Measurements from ENCODE around the gene MBLAC1.

The MBLAC1 gene

GRCh38 chr7:100167912-100168323 lies 41.2 kb downstream of the MBLAC1 start:
- no peaks in the 10 kb centered on the region for H3K36me3 ChIP-seq (ENCODE audit: control insufficient read depth in 1 of 2, insufficient read depth in 2 of 2, low read length in 2 of 2)
- peaks cover 3% of the 10 kb centered on the region for H3K9me3 ChIP-seq (ENCODE audit: insufficient read depth, low read depth, low read length)
- H3K27ac ChIP-seq (ENCODE audit: low read depth, low read length): no peak overlapping the region
- no peak overlapping the region for H3K23ac ChIP-seq (ENCODE audit: low read length)
- no peaks in the 10 kb centered on the region for H3K79me2 ChIP-seq (ENCODE audit: control insufficient read depth, insufficient read depth, low read length, poor library complexity)
- H3K79me1 ChIP-seq (ENCODE audit: low read length): no peaks in the 10 kb centered on the region
- no peak overlapping the region for H3K14ac ChIP-seq (ENCODE audit: low read length)
- H2AFZ ChIP-seq (ENCODE audit: insufficient read depth, low read length, poor library complexity): no peak overlapping the region
- no peak overlapping the region for H2BK12ac ChIP-seq (ENCODE audit: low read length)
- no peak overlapping the region for H3K9ac ChIP-seq (ENCODE audit: low read length)
- WGBS (ENCODE audit: extremely low coverage, insufficient coverage, insufficient read length): no CpG with 5 or more reads among the region's 11 CpGs
- no peak overlapping the region for H4K12ac ChIP-seq (ENCODE audit: low read depth, low read length)
- H3K4ac ChIP-seq (ENCODE audit: low read depth, low read length): no peak overlapping the region
- H4K91ac ChIP-seq (ENCODE audit: low read depth, low read length): no peak overlapping the region
- peaks cover 3 to 4% of the 10 kb centered on the region in 2 experiments for H3K4me1 ChIP-seq (ENCODE audit: control insufficient read depth in 1 of 2, insufficient read depth in 2 of 2, low read length in 2 of 2)
- no peak overlapping the region for H3K18ac ChIP-seq (ENCODE audit: low read length)
- no peak overlapping the region for H2BK120ac ChIP-seq (ENCODE audit: insufficient read depth, low read length, poor library complexity)
- no peak overlapping the region for H3K4me3 ChIP-seq (ENCODE audit: low read depth, low read length)
- H3K4me2 ChIP-seq (ENCODE audit: low read length): peak overlapping the region; percentile 17
- no peak for DNase-seq
- H3K27me3 ChIP-seq (ENCODE audit: insufficient read depth, low read length): peaks cover 42% of the 10 kb centered on the region
- H4K8ac ChIP-seq (ENCODE audit: low read depth, low read length): no peak overlapping the region
- no peak overlapping the region for H2AK5ac ChIP-seq (ENCODE audit: low read length)
- H2BK5ac ChIP-seq (ENCODE audit: low read depth, low read length, poor library complexity): no peak overlapping the region

DNA sequence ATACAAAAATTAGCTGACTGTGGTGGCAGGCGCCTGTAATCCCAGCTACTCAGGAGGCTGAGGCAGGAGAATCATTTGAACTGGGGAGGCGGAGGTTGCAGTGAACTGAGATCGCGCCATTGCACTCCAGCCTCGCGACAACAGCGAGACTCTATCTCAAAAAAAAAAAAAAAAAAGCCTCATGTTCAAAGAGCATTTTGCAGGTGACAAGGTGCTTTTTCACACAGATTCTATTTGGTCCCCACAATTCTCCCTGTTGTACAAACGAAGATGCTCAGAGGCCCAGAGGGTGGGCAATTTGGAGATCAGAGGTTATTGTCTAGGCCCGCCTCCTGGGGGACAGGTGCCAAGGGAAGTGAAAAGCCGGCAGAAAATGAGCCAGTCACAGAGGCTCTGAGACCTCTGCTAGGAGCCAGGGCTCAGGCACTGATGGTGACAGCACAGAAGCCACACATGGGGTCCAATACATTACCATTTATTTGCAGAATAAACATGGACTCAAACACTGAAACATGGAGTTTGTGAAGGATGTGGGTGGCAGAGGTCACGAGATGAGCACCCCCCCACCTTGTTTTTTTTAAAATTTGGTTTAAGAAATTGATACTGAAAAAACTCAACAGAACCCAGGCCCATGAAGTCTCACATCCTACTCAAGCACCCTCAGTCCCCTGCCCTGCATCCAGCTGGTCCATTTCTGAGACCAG lies 42.5 kb downstream of the MBLAC1 start:
- no peak overlapping the region for H4K12ac ChIP-seq (ENCODE audit: low read depth, low read length)
- H3K36me3 ChIP-seq (ENCODE audit: control insufficient read depth in 1 of 2, insufficient read depth in 2 of 2, low read length in 2 of 2): no peaks in the 10 kb centered on the region
- peaks cover 3% of the 10 kb centered on the region for H3K9me3 ChIP-seq (ENCODE audit: insufficient read depth, low read depth, low read length)
- H2BK120ac ChIP-seq (ENCODE audit: insufficient read depth, low read length, poor library complexity): no peak overlapping the region
- H3K9ac ChIP-seq (ENCODE audit: low read length): no peak overlapping the region
- H3K14ac ChIP-seq (ENCODE audit: low read length): no peak overlapping the region
- no peak overlapping the region for H3K18ac ChIP-seq (ENCODE audit: low read length)
- H3K27ac ChIP-seq (ENCODE audit: low read depth, low read length): no peak overlapping the region
- H3K79me2 ChIP-seq (ENCODE audit: control insufficient read depth, insufficient read depth, low read length, poor library complexity): no peaks in the 10 kb centered on the region
- peaks cover 0 to 3% of the 10 kb centered on the region in 2 experiments for H3K4me1 ChIP-seq (ENCODE audit: control insufficient read depth in 1 of 2, insufficient read depth in 2 of 2, low read length in 2 of 2)
- H3K4me2 ChIP-seq (ENCODE audit: low read length): no peak overlapping the region
- no peak overlapping the region for H4K8ac ChIP-seq (ENCODE audit: low read depth, low read length)
- no peak overlapping the region for H3K4ac ChIP-seq (ENCODE audit: low read depth, low read length)
- H2AFZ ChIP-seq (ENCODE audit: insufficient read depth, low read length, poor library complexity): no peak overlapping the region
- H3K23ac ChIP-seq (ENCODE audit: low read length): no peak overlapping the region
- H2BK12ac ChIP-seq (ENCODE audit: low read length): no peak overlapping the region
- DNase-seq: no peak
- H3K79me1 ChIP-seq (ENCODE audit: low read length): no peaks in the 10 kb centered on the region
- H3K27me3 ChIP-seq (ENCODE audit: insufficient read depth, low read length): peaks cover 42% of the 10 kb centered on the region
- no CpG with 5 or more reads among the region's 11 CpGs for WGBS (ENCODE audit: extremely low coverage, insufficient coverage, insufficient read length)
- H4K91ac ChIP-seq (ENCODE audit: low read depth, low read length): no peak overlapping the region
- no peak overlapping the region for H3K4me3 ChIP-seq (ENCODE audit: low read depth, low read length)
- no peak overlapping the region for H2AK5ac ChIP-seq (ENCODE audit: low read length)
- H2BK5ac ChIP-seq (ENCODE audit: low read depth, low read length, poor library complexity): no peak overlapping the region

- no peak overlapping the region for H3K27ac ChIP-seq (ENCODE audit: low read depth, low read length)
- DNase-seq: no peak
- H3K4me1 ChIP-seq (ENCODE audit: control insufficient read depth in 1 of 2, insufficient read depth in 2 of 2, low read length in 2 of 2): peaks cover 0 to 3% of the 10 kb centered on the region in 2 experiments
- H3K23ac ChIP-seq (ENCODE audit: low read length): no peak overlapping the region
- H2BK120ac ChIP-seq (ENCODE audit: insufficient read depth, low read length, poor library complexity): no peak overlapping the region
- no peak overlapping the region for H4K91ac ChIP-seq (ENCODE audit: low read depth, low read length)
- H4K12ac ChIP-seq (ENCODE audit: low read depth, low read length): no peak overlapping the region
- no peak overlapping the region for H3K4me3 ChIP-seq (ENCODE audit: low read depth, low read length)
- no peaks in the 10 kb centered on the region for H3K36me3 ChIP-seq (ENCODE audit: control insufficient read depth in 1 of 2, insufficient read depth in 2 of 2, low read length in 2 of 2)
- no peak overlapping the region for H2BK5ac ChIP-seq (ENCODE audit: low read depth, low read length, poor library complexity)
- peaks cover 42% of the 10 kb centered on the region for H3K27me3 ChIP-seq (ENCODE audit: insufficient read depth, low read length)
- H3K9me3 ChIP-seq (ENCODE audit: insufficient read depth, low read depth, low read length): peaks cover 3% of the 10 kb centered on the region
- no peak overlapping the region for H4K8ac ChIP-seq (ENCODE audit: low read depth, low read length)
- H2AFZ ChIP-seq (ENCODE audit: insufficient read depth, low read length, poor library complexity): no peak overlapping the region
- no CpG with 5 or more reads among the region's 11 CpGs for WGBS (ENCODE audit: extremely low coverage, insufficient coverage, insufficient read length)
- no peak overlapping the region for H3K4me2 ChIP-seq (ENCODE audit: low read length)
- no peak overlapping the region for H3K14ac ChIP-seq (ENCODE audit: low read length)
- H2AK5ac ChIP-seq (ENCODE audit: low read length): no peak overlapping the region
- H3K4ac ChIP-seq (ENCODE audit: low read depth, low read length): no peak overlapping the region
- H2BK12ac ChIP-seq (ENCODE audit: low read length): no peak overlapping the region
- H3K9ac ChIP-seq (ENCODE audit: low read length): no peak overlapping the region
- no peaks in the 10 kb centered on the region for H3K79me1 ChIP-seq (ENCODE audit: low read length)
- no peaks in the 10 kb centered on the region for H3K79me2 ChIP-seq (ENCODE audit: control insufficient read depth, insufficient read depth, low read length, poor library complexity)
- H3K18ac ChIP-seq (ENCODE audit: low read length): no peak overlapping the region
Measured at GRCh38 chr7:100170101-100170897, 43.5 kb downstream of the MBLAC1 start.

GRCh38 chr7:100171087-100171681 lies 44.4 kb downstream of the MBLAC1 start:
- H3K18ac ChIP-seq (ENCODE audit: low read length): no peak overlapping the region
- H3K23ac ChIP-seq (ENCODE audit: low read length): no peak overlapping the region
- DNase-seq: no peak
- H3K9me3 ChIP-seq (ENCODE audit: insufficient read depth, low read depth, low read length): peaks cover 3% of the 10 kb centered on the region
- H3K36me3 ChIP-seq (ENCODE audit: control insufficient read depth in 1 of 2, insufficient read depth in 2 of 2, low read length in 2 of 2): no peaks in the 10 kb centered on the region
- no peak overlapping the region for H3K14ac ChIP-seq (ENCODE audit: low read length)
- H3K4me2 ChIP-seq (ENCODE audit: low read length): peak overlapping the region; percentile 71
- H2BK12ac ChIP-seq (ENCODE audit: low read length): no peak overlapping the region
- no peak overlapping the region for H3K4ac ChIP-seq (ENCODE audit: low read depth, low read length)
- no peak overlapping the region for H4K8ac ChIP-seq (ENCODE audit: low read depth, low read length)
- H3K9ac ChIP-seq (ENCODE audit: low read length): no peak overlapping the region
- H2BK120ac ChIP-seq (ENCODE audit: insufficient read depth, low read length, poor library complexity): no peak overlapping the region
- no peak overlapping the region for H4K12ac ChIP-seq (ENCODE audit: low read depth, low read length)
- H3K27ac ChIP-seq (ENCODE audit: low read depth, low read length): no peak overlapping the region
- peak overlapping the region; percentile 37 for H2AFZ ChIP-seq (ENCODE audit: insufficient read depth, low read length, poor library complexity)
- H4K91ac ChIP-seq (ENCODE audit: low read depth, low read length): no peak overlapping the region
- H3K79me1 ChIP-seq (ENCODE audit: low read length): no peaks in the 10 kb centered on the region
- peaks cover 0 to 3% of the 10 kb centered on the region in 2 experiments for H3K4me1 ChIP-seq (ENCODE audit: control insufficient read depth in 1 of 2, insufficient read depth in 2 of 2, low read length in 2 of 2)
- H2BK5ac ChIP-seq (ENCODE audit: low read depth, low read length, poor library complexity): no peak overlapping the region
- H2AK5ac ChIP-seq (ENCODE audit: low read length): no peak overlapping the region
- no peaks in the 10 kb centered on the region for H3K79me2 ChIP-seq (ENCODE audit: control insufficient read depth, insufficient read depth, low read length, poor library complexity)
- peak overlapping the region; percentile 3 for H3K4me3 ChIP-seq (ENCODE audit: low read depth, low read length)
- WGBS (ENCODE audit: extremely low coverage, insufficient coverage, insufficient read length): no CpG with 5 or more reads among the region's 61 CpGs
- H3K27me3 ChIP-seq (ENCODE audit: insufficient read depth, low read length): peaks cover 42% of the 10 kb centered on the region
